Measurements from ENCODE around the gene SRGAP3. TPM values are rescaled to one million over a fixed set of nuclear protein-coding genes. Genes with fewer than 3 reads are reported as not detected.

SRGAP3 gene
- total and polyA plus RNA-seq, 4 donors, result 1.2 to 32.8 (median 7.3) TPM

- peaks cover 0 to 7% (median 0%) of the 10 kb centered on the region in 4 donors for H3K36me3 ChIP-seq (ENCODE audit: control insufficient read depth in 4 of 4, insufficient read depth in 4 of 4, low read length in 4 of 4)
- peaks cover 7 to 36% (median 22%) of the 10 kb centered on the region in 5 donors for H3K4me1 ChIP-seq (ENCODE audit: control insufficient read depth in 5 of 5, insufficient read depth in 5 of 5, low read length in 5 of 5)
- no peaks in the 10 kb centered on the region for H3K27me3 ChIP-seq (ENCODE audit: control insufficient read depth in 3 of 3, insufficient read depth in 3 of 3, low read length in 2 of 3)
- no peak for TF ChIP-seq CTCF (IDR thresholded peaks at IDR 0.05; ENCODE audit: control extremely low read depth, extremely low read depth)
- no peak for ATAC-seq (ENCODE audit: insufficient read depth, low FRiP score)
- DNase-seq, result no peak
- 49 to 51% methylated on average over 4 of the region's 4 CpGs for WGBS, 2 donors
- H3K4me3 ChIP-seq, result no peak overlapping the region
- H3K27ac ChIP-seq (ENCODE audit: low read depth in 1 of 2, low read length in 1 of 2), result no peak overlapping the region
- H3K9ac ChIP-seq (ENCODE audit: insufficient read depth in 1 of 2, low read length in 2 of 2), result no peak overlapping the region
- no peaks in the 10 kb centered on the region for H3K9me3 ChIP-seq (ENCODE audit: control insufficient read depth in 4 of 4, insufficient read depth in 3 of 4, low read length in 3 of 4)
Measured at GRCh38 chr3:9035473-9035872, 214.0 kb downstream of the SRGAP3 start.

GRCh38 chr3:9033867-9034266, 215.6 kb downstream of the SRGAP3 start:
- WGBS, 2 donors, result 63 to 73% methylated on average over 1 of the region's 1 CpG
- no peak for ATAC-seq (ENCODE audit: insufficient read depth, low FRiP score)

GRCh38 chr3:9032231-9032777, 217.1 kb downstream of the SRGAP3 start:
- Histone ChIP-seq H3K27me3 (ENCODE audit: control insufficient read depth in 3 of 3, insufficient read depth in 3 of 3, low read length in 2 of 3) (no peaks in the 10 kb centered on the region), H3K27ac (ENCODE audit: low read depth in 1 of 2, low read length in 1 of 2) (no peak overlapping the region), H3K36me3 (ENCODE audit: control insufficient read depth in 4 of 4, insufficient read depth in 4 of 4, low read length in 4 of 4) (peaks cover 0 to 9% (median 0%) of the 10 kb centered on the region in 4 donors), H3K4me3 (no peak overlapping the region), H3K9me3 (ENCODE audit: control insufficient read depth in 4 of 4, insufficient read depth in 3 of 4, low read length in 3 of 4) (no peaks in the 10 kb centered on the region), H3K4me1 (ENCODE audit: control insufficient read depth in 5 of 5, insufficient read depth in 5 of 5, low read length in 5 of 5) (peaks cover 4 to 48% (median 31%) of the 10 kb centered on the region in 5 donors), H3K9ac (ENCODE audit: insufficient read depth in 1 of 2, low read length in 2 of 2) (no peak overlapping the region)
- 93% methylated on average over 11 of the region's 11 CpGs for WGBS, 2 donors
- TF ChIP-seq CTCF (IDR thresholded peaks at IDR 0.05; ENCODE audit: control extremely low read depth, extremely low read depth), result no peak
- ATAC-seq (ENCODE audit: insufficient read depth, low FRiP score), result no peak
- DNase-seq, result no peak

More at GRCh38 chr3:9033867-9034266, 215.6 kb downstream of the SRGAP3 start:
- Histone ChIP-seq H3K27me3 (ENCODE audit: control insufficient read depth in 3 of 3, insufficient read depth in 3 of 3, low read length in 2 of 3) (no peaks in the 10 kb centered on the region), H3K9me3 (ENCODE audit: control insufficient read depth in 4 of 4, insufficient read depth in 3 of 4, low read length in 3 of 4) (no peaks in the 10 kb centered on the region), H3K36me3 (ENCODE audit: control insufficient read depth in 4 of 4, insufficient read depth in 4 of 4, low read length in 4 of 4) (peaks cover 0 to 9% (median 0%) of the 10 kb centered on the region in 4 donors), H3K4me1 (ENCODE audit: control insufficient read depth in 5 of 5, insufficient read depth in 5 of 5, low read length in 5 of 5) (peaks cover 7 to 38% (median 22%) of the 10 kb centered on the region in 5 donors), H3K27ac (ENCODE audit: low read depth in 1 of 2, low read length in 1 of 2) (no peak overlapping the region), H3K9ac (ENCODE audit: insufficient read depth in 1 of 2, low read length in 2 of 2) (no peak overlapping the region), H3K4me3 (no peak overlapping the region)
- TF ChIP-seq CTCF (IDR thresholded peaks at IDR 0.05; ENCODE audit: control extremely low read depth, extremely low read depth), result no peak
- DNase-seq, result no peak

- H3K27me3 ChIP-seq (ENCODE audit: control insufficient read depth in 3 of 3, insufficient read depth in 3 of 3, low read length in 2 of 3), result no peaks in the 10 kb centered on the region
- H3K27ac ChIP-seq (ENCODE audit: low read depth in 1 of 2, low read length in 1 of 2), result no peak overlapping the region
- H3K4me1 ChIP-seq (ENCODE audit: control insufficient read depth in 5 of 5, insufficient read depth in 5 of 5, low read length in 5 of 5), result peaks cover 2 to 30% (median 11%) of the 10 kb centered on the region in 5 donors
- ATAC-seq (ENCODE audit: insufficient read depth, low FRiP score) (no peak), DNase-seq (no peak)
- no peaks in the 10 kb centered on the region for H3K9me3 ChIP-seq (ENCODE audit: control insufficient read depth in 4 of 4, insufficient read depth in 3 of 4, low read length in 3 of 4)
- no peak overlapping the region for H3K4me3 ChIP-seq
- 96 to 97% methylated on average over 7 of the region's 7 CpGs for WGBS, 2 donors
- TF ChIP-seq CTCF (IDR thresholded peaks at IDR 0.05; ENCODE audit: control extremely low read depth, extremely low read depth), result no peak
- no peak overlapping the region for H3K9ac ChIP-seq (ENCODE audit: insufficient read depth in 1 of 2, low read length in 2 of 2)
- H3K36me3 ChIP-seq (ENCODE audit: control insufficient read depth in 4 of 4, insufficient read depth in 4 of 4, low read length in 4 of 4), result peaks cover 0 to 11% (median under 1%) of the 10 kb centered on the region in 4 donors
Measured at GRCh38 chr3:9030034-9030433, 219.4 kb downstream of the SRGAP3 start.

Data from lung (tissue), 12 donors.